ENCODE results near the gene VPS29. TPM values are rescaled to one million over a fixed set of nuclear protein-coding genes. Genes with fewer than 3 reads are reported as not detected.

Gene VPS29
- total RNA-seq, 1 experiment from 2014 or later = 95.7 TPM

DNA sequence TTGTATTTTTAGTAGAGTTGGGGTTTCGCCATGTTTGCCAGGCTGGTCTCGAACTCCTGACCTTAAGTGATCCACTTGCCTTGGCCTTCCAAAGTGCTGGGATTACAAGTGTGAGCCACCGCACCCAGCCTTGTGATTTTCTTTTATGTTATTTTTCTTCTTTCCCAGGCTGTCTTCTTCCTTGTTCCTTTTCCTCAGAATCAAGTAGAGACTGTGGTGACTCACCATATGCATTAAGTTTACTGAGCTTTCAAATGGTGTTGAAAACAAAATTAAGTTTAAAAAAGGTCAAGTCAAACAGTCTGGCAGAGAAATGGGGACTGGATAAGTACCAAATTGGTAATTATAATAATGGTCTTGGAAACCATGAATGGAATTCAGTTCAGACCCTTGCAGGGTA lies 57.5 kb downstream of the VPS29 start:
- ATAC-seq (no peak), DNase-seq (ENCODE audit: low read depth, low spot score) (no peak)
- no peak for TF ChIP-seq JUND (IDR thresholded peaks at IDR 0.05)
- Histone ChIP-seq H3K27ac (ENCODE audit: low read depth, low read length) (no peak overlapping the region), H3K36me3 (ENCODE audit: control insufficient read depth in 1 of 2, insufficient read depth in 2 of 2, low read length in 2 of 2) (peaks cover 22% of the 10 kb centered on the region in 2 experiments), H2AFZ (ENCODE audit: low read depth, low read length, poor library complexity, severe bottlenecking) (no peak overlapping the region), H3K9ac (ENCODE audit: low read length) (no peak overlapping the region), H3K4me1 (ENCODE audit: control insufficient read depth in 1 of 2, insufficient read depth in 2 of 2, low read length in 2 of 2) (peaks cover 0 to 8% of the 10 kb centered on the region in 2 experiments; a peak in 2 of 4 replicates), H3K9me2 (ENCODE audit: insufficient read depth) (no peaks in the 10 kb centered on the region), H3K4me3 (replicated peaks in 1 of 2; ENCODE audit: low read depth in 1 of 2, low read length in 2 of 2) (no peak overlapping the region), H3K9me3 (ENCODE audit: control insufficient read depth in 1 of 2, insufficient read depth in 1 of 2, low read depth in 1 of 2, low read length in 2 of 2) (no peaks in the 10 kb centered on the region), H3K4me2 (ENCODE audit: low read length) (no peak overlapping the region), H3K27me3 (ENCODE audit: insufficient read depth, low read length) (no peaks in the 10 kb centered on the region), H4K20me1 (ENCODE audit: insufficient read depth) (no peaks in the 10 kb centered on the region), H3K79me2 (ENCODE audit: insufficient read depth, low read length) (peaks cover 35% of the 10 kb centered on the region)
- no TSS peak for BruUV-seq (replicated peaks)
- ChIA-PET CTCF (no interaction called here), POLR2A (no interaction called here), RAD21 (ENCODE audit: low non-redundant PET in 1 of 2, low total read pairs in 2 of 2, uncharacterized antibody in 2 of 2, unreplicated experiment in 2 of 2) (no interaction called here)
- intact Hi-C loops (cut with micrococcal nuclease) = no loop called here

Other genes starting within 250 kb of the VPS29 start
- gene ATP2A2, start 220.9 kb downstream of the VPS29 start, total RNA-seq (2021; ENCODE audit: unreplicated experiment) = 239 TPM
- 55.9 TPM for gene ANAPC7, start 98.4 kb downstream of the VPS29 start, total RNA-seq (2021; ENCODE audit: unreplicated experiment)
- gene ARPC3, start 51.8 kb downstream of the VPS29 start, total RNA-seq (2021; ENCODE audit: unreplicated experiment) = 115 TPM
- gene GPN3, start 33.9 kb downstream of the VPS29 start, total RNA-seq (2021; ENCODE audit: unreplicated experiment) = 46.2 TPM
- gene FAM216A, start 33.3 kb downstream of the VPS29 start, total RNA-seq (2021; ENCODE audit: unreplicated experiment) = 10.1 TPM
- gene RAD9B, start 220 bp upstream of the VPS29 start, total RNA-seq (2021; ENCODE audit: unreplicated experiment) = 0.17 TPM
- gene PPTC7, start 81.2 kb upstream of the VPS29 start, total RNA-seq (2021; ENCODE audit: unreplicated experiment) = 25.2 TPM
- gene TCTN1, start 112.0 kb upstream of the VPS29 start, total RNA-seq (2021; ENCODE audit: unreplicated experiment) = 27.0 TPM
- gene HVCN1, start 187.0 kb upstream of the VPS29 start, total RNA-seq (2021; ENCODE audit: unreplicated experiment) = 0.15 TPM
- gene PPP1CC, start 240.8 kb upstream of the VPS29 start, total RNA-seq (2021; ENCODE audit: unreplicated experiment) = 248 TPM

Measured in HCT116 (cell line).